Measurements from ENCODE around the gene BRMS1L. TPM values are rescaled to one million over a fixed set of nuclear protein-coding genes. Genes with fewer than 3 reads are reported as not detected.

BRMS1L gene
- total and polyA plus RNA-seq, 10 of the 15 experiments (the other 5 are each of a cell fraction or from before 2014, with no cell fraction given), result 5.3 to 26.7 (median 8.3) TPM

GRCh38 chr14:35826952-35827416 is 846 bp downstream of the BRMS1L start:
- peak overlapping the region; percentile 97 for H2AFZ ChIP-seq (ENCODE audit: control insufficient read depth, low read depth, low read length)
- FAIRE-seq (no peak), ATAC-seq (no peak), DNase-seq (ENCODE audit: low read depth, low spot score) (no peak)
- in situ Hi-C loops (cut with MboI), result no loop called here
- peaks cover 12% of the 10 kb centered on the region for H3K79me2 ChIP-seq (ENCODE audit: control insufficient read depth, insufficient read depth, low read length)
- no peaks in the 10 kb centered on the region for H3K9me3 ChIP-seq (replicated peaks; ENCODE audit: control insufficient read depth, insufficient read depth, low read length)
- no peaks in the 10 kb centered on the region for H4K20me1 ChIP-seq (ENCODE audit: control insufficient read depth, insufficient read depth)
- peak overlapping the region; percentile 83 for H3K4me2 ChIP-seq (ENCODE audit: control insufficient read depth, insufficient read depth)
- peak overlapping the region; percentile 96 for H3K4me3 ChIP-seq
- CTCF ChIA-PET, result interaction anchor here (0.6 to 3.8 kb wide), 6 partner anchors 9 to 1152 kb away, joined by 3 to 56 read pairs (median 4); no protein-coding TSS in a partner anchor
- 7% methylated on average over 11 of the region's 11 CpGs for WGBS (ENCODE audit: insufficient coverage, insufficient replicate concordance, low lambda C conversion rate, missing lambda C conversion rate)
- POLR2A ChIA-PET, result interaction anchor here (0.5 to 2.0 kb wide), 7 partner anchors 8 to 671 kb away, joined by 3 to 11 read pairs (median 4); partner anchors contain the start of gene MBIP
- SMC1A ChIA-PET (ENCODE audit: uncharacterized antibody, unreplicated experiment), result interaction anchor here (0.7 to 2.1 kb wide), 2 partner anchors 8 to 9 kb away, joined by 3 to 12 read pairs; no protein-coding TSS in a partner anchor
- no peaks in the 10 kb centered on the region for H3K27me3 ChIP-seq (replicated peaks in 1 of 2; ENCODE audit: control insufficient read depth in 2 of 2, insufficient read depth in 2 of 2, low read length in 1 of 2)
- no peaks in the 10 kb centered on the region for H3K4me1 ChIP-seq (ENCODE audit: control insufficient read depth, insufficient read depth, low read length)
- RAD21 ChIA-PET (ENCODE audit: unreplicated experiment), result no interaction called here
- peak overlapping the region; percentile 42; the same call in 1 of the 2 replicates for H3K27ac ChIP-seq (ENCODE audit: control insufficient read depth, insufficient read depth)
- H3K36me3 ChIP-seq (ENCODE audit: control insufficient read depth in 2 of 2, insufficient read depth in 2 of 2, low read length in 1 of 2), result no peaks in the 10 kb centered on the region; a peak in 1 of 4 replicates
- intact Hi-C loops (cut with micrococcal nuclease; ENCODE audit: unreplicated experiment), result loop anchor here (2.0 kb wide), 2 partner anchors 18 to 534 kb away; partner anchors contain the start of genes PSMA6 and RALGAPA1
- no TSS peak for BruUV-seq (replicated peaks)
- H3K9ac ChIP-seq (ENCODE audit: control insufficient read depth, insufficient read depth, low read length), result peak overlapping the region; percentile 87
- TF ChIP-seq, protein P1, sequence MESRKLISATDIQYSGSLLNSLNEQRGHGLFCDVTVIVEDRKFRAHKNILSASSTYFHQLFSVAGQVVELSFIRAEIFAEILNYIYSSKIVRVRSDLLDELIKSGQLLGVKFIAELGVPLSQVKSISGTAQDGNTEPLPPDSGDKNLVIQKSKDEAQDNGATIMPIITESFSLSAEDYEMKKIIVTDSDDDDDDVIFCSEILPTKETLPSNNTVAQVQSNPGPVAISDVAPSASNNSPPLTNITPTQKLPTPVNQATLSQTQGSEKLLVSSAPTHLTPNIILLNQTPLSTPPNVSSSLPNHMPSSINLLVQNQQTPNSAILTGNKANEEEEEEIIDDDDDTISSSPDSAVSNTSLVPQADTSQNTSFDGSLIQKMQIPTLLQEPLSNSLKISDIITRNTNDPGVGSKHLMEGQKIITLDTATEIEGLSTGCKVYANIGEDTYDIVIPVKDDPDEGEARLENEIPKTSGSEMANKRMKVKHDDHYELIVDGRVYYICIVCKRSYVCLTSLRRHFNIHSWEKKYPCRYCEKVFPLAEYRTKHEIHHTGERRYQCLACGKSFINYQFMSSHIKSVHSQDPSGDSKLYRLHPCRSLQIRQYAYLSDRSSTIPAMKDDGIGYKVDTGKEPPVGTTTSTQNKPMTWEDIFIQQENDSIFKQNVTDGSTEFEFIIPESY (IDR thresholded peaks at IDR 0.05), result no peak
- TF ChIP-seq EGR1 (IDR thresholded peaks at IDR 0.05; ENCODE audit: borderline replicate concordance in 1 of 2, low read depth in 2 of 2, low read length in 2 of 2), result no peak
- TF ChIP-seq FOS (IDR thresholded peaks at IDR 0.05; ENCODE audit: borderline replicate concordance, extremely low read depth, insufficient read length), result no peak
- no peak for TF ChIP-seq HDAC6 (IDR thresholded peaks at IDR 0.05; ENCODE audit: unreplicated experiment)
- TF ChIP-seq BCLAF1 (IDR thresholded peaks at IDR 0.05), result no peak
- no peak for TF ChIP-seq MTA3 (IDR thresholded peaks at IDR 0.05; ENCODE audit: borderline replicate concordance, low read length)
- no peak for TF ChIP-seq NFYB (IDR thresholded peaks at IDR 0.05; ENCODE audit: insufficient read depth, low read depth, low read length)
- no peak for TF ChIP-seq RAD51 (IDR thresholded peaks at IDR 0.05)
- TF ChIP-seq ELK1 (IDR thresholded peaks at IDR 0.05; ENCODE audit: low read depth, low read length), result no peak
- no peak for TF ChIP-seq NR2C1 (IDR thresholded peaks at IDR 0.05)
- TF ChIP-seq, protein P2, sequence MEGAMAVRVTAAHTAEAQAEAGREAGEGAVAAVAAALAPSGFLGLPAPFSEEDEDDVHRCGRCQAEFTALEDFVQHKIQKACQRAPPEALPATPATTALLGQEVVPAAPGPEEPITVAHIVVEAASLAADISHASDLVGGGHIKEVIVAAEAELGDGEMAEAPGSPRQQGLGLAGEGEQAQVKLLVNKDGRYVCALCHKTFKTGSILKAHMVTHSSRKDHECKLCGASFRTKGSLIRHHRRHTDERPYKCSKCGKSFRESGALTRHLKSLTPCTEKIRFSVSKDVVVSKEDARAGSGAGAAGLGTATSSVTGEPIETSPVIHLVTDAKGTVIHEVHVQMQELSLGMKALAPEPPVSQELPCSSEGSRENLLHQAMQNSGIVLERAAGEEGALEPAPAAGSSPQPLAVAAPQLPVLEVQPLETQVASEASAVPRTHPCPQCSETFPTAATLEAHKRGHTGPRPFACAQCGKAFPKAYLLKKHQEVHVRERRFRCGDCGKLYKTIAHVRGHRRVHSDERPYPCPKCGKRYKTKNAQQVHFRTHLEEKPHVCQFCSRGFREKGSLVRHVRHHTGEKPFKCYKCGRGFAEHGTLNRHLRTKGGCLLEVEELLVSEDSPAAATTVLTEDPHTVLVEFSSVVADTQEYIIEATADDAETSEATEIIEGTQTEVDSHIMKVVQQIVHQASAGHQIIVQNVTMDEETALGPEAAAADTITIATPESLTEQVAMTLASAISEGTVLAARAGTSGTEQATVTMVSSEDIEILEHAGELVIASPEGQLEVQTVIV (IDR thresholded peaks at IDR 0.05; ENCODE audit: borderline replicate concordance, partially characterized antibody), result no peak
- no peak for TF ChIP-seq BCL11A (IDR thresholded peaks at IDR 0.05; ENCODE audit: low read depth, low read length)
- no peak for TF ChIP-seq CHD4 (IDR thresholded peaks at IDR 0.05)
- no peak for TF ChIP-seq IKZF1 (conservative IDR thresholded peaks at IDR 0.05)
- TF ChIP-seq SREBF2 (IDR thresholded peaks at IDR 0.05; ENCODE audit: low read length), result no peak
